EL (cell line): ENCODE data around the gene DNAJB8.
A peak's percentile ranks its signal among the peaks of the same experiment; 100 is the strongest.

Experiments
- DNase-seq: peaks from one replicate; pipeline ENCODE4 v3.0.0-alpha.2; 2016

DNAJB8 gene

DNA sequence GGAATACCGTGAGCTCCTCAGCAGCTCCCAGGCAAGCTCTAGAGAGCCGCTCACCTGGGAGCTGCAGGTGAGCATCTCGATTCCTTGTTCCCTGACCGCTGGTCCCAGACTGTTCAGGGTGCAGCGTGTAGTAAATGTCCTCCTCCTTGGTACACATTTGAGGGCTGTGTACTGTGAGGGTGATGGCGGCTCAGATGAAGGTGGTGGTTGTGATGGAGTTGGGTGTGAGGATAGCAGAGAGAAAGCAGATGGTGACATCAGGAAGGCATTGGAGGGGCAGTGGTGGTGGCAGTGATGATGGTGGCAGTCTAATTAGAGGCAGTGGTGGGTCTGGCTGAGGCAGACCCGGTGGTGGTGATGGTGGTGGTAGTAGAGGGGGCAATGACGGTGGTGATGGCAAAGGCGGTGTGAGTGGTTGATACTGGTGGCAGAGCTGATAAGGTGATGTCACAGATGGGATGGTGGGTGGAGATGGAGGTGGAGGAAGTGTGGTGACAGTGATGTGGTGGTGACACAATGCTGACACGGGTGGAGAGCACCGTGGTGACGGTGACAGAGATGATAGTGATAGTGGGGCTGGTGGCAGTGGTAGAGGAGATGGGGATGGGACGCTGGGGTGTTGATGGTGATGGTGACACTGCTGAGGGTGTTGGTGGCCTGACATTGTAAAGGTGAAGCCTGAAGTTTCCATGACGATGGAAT lies at the start of gene DNAJB8:
TSS of gene DNAJB8 (minus strand) at position 51 of the 702 bp plus-strand sequence. CDS start 3,645 bp downstream, outside the sequence.
- no peak for DNase-seq

DNA sequence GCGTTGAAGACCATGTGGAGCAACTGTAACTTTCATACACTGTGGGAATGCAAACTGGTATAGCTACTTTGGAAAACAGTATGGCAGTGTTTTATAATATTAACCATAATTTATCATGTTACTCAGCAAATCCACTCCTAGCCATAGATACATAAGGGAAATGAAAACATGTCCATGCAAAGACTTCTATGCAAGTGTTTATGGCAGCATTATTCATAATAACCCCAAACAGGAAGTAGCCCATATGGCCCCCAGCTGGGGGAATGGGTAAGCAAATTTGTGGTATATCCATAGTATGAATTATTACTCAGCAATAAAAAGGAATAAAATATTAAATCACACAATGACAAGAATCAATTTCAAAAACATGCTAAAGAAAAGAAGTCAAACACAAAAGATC lies 49.3 kb upstream of the DNAJB8 start:
- no peak for DNase-seq

DNA sequence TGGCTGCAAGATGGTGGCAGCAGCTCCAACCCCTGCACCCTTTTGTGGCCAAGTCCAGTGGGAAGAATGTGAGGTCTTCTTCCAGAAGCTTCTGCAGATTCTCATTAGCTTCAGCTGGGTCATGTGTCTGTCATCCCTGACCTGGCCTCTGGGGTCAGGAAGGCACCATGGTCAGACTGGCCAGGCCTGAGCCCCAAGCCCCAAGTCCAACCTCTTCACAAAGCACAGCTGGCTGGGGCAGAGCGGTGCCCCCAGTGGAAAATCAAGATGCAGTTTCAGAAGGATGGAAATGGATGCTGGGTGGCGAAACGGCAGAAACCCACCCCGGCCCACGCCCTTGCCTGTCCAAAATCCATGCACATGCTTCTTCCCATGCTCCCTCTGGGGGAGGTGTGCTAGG lies 42.2 kb upstream of the DNAJB8 start:
- no peak for DNase-seq

DNA sequence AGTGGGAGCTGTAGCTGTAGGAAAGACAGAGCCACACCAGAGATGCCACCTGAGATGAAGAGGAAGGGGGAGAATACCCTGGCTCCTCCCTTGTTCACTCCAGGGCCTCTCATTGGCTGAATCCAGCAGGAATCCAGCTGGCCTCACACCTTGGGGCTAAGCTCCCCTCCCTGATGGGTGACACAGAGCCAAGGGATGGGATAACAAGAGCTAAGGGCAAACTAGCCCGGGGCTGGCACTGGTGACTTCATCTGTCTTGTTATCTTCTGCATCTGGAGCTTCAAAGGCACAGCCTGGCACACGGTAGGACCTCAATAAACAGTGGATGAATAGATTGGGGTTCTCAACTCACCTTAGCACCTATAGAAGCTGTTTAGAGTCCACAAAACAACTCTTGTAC lies 40.1 kb upstream of the DNAJB8 start:
- no peak for DNase-seq

DNA sequence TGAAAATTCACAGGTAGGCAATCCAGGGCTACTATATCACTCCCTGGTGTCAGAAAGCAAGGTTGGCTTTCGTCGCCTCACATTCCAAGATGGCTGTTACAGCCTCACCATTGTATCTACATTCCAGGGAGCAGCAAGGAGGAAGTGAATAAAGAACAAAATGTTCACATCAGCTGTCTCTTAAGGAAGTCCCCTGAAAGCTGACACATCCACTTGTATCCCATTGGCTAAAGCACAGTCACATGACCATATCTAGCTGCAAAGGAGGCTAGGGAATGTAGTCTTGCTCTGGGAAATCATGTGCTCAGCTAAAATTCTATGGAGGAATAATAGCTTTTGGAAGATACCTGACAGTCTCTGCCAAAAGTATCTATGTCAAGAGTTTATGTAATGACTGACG lies 39.1 kb upstream of the DNAJB8 start:
- no peak for DNase-seq

DNA sequence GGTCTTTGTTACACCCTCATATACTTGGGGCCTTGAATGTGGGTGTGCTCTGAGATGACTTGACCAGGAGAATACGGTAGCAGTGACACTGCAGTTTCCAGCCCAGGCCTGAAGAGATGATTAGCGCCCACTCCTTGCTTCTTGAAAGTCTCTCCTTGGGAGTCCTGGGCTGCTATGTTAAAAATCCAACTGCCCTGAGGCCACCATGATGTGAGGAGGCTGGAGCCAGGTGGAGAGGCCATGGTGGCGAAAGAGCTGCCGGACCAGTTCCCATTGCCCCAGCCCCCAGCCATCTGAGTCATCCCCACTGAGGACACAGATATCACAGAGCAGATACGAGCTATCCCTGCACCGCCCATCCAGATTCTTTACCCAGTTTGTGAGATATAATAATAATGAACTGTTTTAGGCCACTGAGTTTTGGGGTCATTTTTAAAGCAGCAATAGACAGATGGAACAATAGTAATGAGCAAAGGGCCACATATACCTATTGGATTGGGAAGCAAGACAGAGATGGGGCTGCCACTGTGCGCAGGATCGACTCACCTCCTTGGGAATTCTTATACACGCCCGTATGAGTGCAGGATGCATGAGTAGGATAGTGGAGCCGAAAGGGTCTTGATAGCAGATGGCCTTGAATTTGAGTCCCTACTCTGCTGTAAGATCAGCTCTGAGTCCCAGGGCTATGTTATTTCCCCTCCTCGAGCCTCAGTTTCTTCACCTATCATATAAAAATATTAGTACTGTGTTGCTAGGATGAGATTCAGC lies 38.5 kb upstream of the DNAJB8 start:
- DNase-seq = no peak

DNA sequence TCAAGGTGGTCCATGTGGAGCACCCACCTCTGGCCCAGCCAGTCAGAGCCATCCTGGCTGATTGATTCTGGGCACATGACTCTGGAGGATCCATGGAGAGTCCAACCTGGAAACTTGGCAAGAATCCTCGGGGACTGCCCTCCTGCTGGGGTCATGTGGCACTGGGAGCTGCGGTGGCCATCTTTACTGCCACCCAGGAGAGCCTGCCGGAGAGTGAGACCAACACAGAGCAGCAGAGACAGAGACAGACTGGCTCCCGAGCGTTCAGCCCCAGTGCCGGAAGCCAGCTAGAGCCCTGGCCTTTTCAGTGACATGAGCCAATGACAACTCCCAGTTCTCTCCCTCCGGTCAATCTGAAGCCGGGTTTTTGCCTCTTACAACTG lies 37.8 kb upstream of the DNAJB8 start:
- DNase-seq = no peak

DNA sequence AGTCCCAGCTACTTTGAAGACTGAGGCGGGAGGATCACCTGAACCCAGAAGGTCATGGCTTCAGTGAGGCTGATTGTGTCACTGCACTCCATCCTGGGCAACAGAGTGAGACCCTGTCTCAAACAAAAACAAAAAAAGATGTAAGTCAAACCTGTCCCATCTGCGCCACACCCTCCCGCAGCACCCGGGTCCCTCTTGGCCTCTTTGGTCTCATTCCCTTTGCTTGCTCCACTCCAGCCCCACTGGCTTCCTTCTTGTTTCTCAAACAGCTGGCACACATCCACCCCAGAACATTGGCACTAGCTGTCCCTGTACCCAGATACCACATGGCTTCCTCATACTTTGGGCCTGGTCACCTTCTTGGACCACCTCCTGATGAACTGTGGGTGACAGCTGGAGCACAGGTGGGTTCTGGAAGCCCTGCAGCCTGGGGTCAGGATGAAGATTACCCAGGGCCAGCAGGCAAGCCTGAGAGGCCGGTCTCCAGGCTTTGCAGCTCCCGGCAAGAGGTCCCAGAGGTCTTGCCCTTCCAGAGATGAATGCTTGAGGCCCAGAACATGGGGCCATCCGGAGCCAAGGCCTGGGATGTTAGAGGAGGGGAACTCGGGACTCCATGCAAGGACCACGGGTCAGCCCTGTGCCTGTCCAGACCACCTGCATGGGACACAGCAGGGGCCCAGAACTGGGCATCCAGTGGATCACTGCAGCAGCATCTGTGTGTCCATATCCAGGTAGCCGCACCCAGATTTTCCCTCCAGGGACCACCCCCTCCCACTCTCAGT lies 37.3 kb upstream of the DNAJB8 start:
- no peak for DNase-seq

DNA sequence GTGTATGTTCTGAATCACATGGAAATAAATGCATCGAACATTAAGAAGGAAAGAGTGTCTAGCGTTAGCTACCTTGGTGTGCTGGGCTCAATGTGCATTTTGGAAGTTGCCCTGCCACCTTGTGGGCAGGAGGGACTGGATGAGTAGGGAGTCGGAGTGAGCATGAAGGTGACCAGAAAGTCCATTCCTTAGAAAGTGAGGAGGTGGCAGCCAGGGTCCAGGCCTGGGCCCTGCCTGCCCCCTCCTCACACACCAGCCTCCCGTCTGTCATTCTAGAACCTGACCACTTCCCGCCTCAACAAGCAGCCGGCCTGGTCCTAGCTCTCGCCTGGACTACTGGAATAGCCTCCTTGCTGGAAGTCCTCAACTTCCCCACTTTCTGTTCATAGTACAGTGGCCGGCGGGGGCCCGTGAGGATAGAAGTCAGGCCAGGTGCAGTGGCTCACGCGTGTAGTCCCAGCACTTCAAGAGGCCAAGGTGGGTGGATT lies 36.5 kb upstream of the DNAJB8 start:
- no peak for DNase-seq

DNA sequence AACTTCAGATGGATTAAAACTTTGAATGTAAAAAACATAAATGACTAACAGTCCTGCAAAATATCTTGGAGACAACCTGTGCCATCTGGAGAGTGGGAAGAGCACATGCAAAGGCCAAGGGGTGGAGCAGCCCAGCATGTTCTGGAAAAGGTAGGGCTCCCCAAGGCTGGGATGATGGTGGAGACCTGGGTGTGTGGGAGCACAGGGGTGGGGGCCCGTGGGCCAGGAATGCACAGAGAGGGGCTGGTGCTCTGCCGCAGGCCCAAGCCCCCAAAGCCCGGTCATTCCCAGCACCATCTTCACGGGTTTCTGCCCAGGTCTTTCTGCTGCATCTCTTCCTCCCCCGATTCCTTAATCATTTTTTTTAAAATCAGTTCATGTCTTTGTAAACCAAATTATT lies 36.0 kb upstream of the DNAJB8 start:
- no peak for DNase-seq

DNA sequence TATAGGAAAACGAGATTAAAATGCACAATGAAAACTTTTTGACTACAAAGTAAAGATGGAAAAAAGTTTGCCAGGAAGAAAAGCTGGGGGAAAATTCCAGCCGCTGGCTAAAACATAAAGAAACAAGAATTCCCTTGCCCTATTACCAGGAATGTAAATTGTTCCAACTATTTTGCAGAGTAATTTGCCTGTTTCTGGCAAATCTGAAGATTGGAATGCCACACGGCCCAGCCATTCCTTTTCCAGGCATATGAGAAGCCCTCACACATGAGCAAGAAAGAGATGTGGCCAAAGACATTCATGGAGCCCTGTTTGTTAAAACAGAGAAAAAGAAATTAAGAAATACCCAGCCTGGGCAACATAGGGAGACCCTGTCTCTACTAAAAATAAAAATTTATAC lies 34.7 kb upstream of the DNAJB8 start:
- no peak for DNase-seq

DNA sequence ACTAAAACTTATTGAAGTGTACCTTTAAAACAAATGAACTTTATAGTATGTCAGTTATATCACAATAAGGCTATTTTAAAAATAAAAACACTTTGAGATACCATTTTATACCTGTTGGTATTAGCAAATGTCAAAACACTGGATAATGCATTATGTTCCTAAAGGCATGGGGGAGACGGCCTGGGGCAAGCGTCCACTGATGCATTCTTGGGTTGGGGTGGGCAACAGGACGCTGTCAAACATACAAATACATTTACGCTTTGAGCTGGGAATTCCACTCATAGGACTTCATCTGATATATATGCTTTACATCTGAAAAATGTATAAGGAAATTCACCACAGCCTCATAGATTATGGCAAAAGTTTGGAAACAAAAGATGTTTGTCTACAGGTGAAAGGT lies 33.9 kb upstream of the DNAJB8 start:
- DNase-seq = no peak

DNA sequence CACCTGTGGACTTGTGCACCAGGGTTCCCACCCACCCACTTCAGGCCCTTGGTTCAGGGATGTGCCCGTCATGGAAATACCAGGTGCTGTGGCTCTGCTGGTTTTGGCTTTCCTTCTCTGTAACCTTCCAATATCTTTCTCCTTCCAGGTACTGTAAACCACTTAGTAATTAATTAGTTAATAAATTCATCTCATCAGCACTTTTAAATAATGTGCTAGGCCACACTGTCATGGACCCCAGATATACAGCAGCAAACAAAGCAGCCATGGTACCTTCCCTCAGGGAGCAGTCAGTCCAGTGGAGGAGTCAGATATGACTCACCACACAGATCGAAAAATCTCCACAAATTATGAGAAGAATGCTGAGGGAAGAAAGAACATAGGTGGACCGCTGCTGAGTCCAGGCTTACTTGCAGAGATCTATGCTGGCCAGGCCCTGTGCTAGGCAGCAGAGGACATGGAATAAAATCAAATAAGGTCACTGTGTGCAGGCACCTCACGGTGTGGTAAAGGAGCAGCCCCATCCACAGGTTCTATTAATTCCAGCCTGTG lies 33.1 kb upstream of the DNAJB8 start:
- peak; percentile 52 for DNase-seq

DNA sequence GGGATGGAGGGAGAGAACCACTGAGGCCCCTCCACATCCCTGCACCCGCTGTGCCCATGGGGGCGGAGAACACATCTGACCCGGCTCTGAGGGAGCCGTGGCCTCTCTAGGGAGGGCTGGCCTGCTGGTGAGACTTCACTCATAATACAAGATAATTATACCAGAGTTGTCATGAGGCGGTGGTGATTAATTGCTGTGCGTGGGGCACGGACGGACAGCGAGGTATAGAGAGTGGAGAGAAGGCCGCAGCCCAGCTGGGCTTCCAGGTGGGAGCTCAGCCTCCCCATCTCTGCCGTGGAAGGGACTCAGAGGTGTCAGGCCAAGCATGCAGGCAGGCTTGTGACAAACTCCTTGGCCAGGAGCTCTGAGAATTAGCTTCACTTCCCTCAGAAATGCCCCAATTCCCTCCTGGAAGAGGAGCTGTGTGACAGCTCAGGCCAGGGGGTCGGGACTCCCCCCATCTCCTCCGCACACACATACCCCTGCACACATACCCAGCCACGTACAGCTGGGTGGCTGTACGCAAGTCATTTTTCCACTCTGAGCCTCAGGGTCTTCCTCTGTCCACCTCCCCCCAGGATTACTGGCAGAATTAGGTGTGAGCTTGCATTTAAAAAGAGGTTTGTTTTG lies 32.3 kb upstream of the DNAJB8 start:
- no peak for DNase-seq

DNA sequence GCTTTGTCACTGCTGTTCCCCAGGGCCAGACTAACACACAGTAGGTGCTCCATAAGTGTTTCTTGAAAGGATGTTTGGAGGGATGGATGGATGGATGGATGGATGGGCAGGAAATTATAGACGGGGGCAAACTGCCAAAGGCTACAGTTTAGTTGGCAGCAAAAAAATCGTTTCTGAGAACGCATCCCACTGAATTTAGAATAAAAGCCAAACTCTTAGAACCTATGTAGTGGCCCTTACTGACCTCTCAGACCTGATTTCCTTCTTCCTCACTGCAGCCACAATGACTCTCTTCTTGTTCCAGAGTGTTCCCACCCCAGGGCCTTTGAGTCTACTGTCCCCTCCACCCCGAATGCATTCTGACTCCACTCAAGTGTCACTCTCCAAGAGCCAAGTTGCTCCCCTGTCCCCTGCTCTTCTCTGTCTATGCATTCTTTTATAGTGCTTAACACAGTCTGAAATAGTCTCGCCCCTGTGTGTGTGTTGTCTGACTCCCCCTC lies 31.5 kb upstream of the DNAJB8 start:
- DNase-seq = no peak

DNA sequence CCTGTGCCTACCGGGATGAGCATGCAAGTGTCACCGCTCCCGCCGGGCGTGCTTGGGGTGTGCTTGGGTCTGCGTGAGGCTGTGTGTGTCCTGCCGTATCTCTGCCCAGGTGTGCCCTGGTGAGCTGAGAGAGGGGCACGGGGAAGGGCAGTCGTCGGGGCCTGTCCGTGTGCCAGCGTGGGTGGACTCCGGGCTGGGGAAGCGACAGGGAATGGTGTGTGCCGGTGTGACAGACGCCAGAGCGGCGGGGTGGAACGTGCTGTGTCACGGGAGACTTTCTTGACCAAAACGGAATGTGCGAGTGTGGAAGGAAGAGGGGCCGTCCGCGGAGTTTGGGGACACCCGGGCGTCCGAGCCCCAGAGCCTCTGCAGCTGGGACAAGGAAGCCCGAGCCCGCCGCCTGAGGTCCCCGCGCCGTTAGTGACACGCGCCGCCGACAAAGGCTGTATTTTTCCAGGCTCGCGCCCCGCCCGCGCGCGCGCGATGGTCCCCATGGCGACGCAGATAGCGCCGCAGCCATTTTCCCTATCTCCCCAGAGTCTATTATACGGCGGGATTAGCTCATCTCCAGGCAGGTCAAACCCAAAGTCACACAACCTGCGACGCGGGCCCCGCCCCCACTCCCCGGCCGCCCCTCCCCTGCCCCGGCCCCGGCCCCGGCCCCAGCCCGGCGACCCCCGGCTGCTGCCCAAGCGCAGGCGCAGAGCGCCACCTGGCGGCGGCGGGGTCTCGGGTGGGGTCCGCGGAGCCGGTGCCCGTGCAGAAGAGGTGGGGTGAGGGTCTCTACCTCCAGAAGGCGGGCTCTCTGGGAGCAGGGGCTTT lies 30.8 kb upstream of the DNAJB8 start:
- peak; percentile 57 for DNase-seq

DNA sequence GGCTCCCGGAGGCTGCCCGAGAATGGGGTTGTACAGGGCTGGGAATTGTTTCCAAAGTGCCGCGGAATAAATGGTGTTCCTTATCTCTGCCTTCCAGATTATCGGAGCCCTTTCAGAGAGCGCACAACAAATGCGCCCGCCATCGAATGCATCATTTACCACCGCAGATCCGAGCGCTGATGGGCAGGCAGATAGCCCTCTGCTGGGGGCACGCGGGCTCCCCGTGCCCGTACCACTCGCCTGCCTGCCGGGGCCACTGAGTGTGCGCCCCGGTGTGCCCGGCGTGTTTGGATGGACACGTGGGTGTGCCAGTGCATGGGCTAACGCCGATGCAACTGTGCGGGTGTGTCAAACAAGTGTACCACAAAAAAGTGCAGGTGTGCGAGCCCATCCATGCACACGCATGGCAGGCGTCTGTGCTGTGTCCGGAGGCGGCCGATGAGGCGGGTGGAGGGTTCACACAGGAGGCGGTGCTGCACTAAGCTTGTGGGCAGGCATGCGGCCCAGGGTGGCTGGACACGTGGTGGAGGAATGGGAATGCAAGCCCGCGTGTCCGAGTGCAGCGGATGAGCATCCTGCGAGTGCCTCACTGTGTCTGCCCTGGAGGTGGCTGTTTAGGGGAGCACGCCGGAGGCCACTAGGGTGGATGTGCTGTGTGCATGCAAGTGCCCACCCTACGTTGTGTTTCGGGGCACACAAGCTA lies 30.1 kb upstream of the DNAJB8 start:
- no peak for DNase-seq

DNA sequence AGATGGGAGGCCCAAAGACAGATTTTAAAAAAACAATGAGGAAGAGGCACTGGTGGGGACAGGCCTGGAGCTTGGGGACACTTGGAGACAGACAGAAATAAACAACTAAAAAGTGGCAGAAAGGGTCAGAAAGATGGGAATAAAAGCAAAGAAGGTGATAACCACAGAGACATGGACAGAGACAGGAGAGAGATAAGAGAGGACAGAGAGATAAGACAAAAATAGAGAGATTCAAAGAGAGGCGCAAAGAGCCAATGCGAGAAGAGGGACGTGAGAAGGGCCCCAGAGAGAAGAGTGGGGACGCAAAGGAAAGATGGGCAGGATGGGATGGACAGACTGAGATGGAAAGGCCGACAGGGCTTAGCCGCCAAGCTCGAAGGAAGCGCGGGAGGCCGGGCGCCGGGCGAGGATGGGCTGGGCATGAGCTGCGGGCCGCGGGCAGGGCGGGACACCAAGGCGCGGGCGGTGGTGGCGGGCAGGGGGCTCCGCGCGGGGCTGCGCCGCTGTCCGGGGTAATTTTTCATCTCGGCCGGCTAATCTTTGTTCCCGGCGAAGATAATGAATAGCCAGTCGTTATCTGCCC lies 29.4 kb upstream of the DNAJB8 start:
- no peak for DNase-seq

DNA sequence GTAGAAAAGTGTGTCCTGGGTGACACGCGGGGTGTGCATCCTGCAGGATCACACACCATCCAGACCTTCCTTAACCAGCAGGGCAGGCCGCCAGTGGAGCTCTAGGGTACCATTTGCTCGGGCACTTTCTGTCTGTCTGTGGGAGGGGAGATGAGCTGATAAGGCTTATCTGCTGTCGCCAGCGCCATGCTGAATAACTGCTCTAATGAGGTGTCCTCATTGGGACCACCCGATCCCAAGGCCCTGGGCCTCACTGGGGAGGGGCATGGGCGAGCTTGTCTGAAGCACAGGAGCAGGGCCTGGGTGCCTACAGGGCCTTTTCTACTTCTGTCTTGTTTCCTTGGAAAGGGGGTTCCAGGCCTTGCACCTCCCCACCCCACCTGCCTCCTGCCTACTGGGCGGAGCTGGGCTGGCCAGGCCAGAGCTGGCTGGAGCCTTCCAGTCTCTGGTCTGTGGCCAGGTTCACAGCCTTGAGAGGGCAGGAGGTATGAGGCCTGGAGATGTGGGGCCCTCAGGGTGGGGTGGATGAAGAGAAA lies 28.8 kb upstream of the DNAJB8 start:
- no peak for DNase-seq

DNA sequence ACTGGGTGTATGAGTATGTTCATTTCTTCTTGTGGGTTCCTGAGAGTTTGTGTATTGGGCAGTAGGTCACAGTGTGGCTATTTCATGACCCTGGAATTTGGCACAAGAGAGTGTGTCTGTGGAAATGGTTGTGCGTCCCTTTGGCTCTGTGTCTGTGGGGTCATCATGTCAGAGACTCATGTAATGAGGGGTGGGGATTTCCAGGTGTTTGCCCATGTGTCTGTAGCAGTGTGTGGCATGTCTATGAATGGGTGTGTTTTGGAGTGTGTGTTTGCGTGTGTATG lies 27.6 kb upstream of the DNAJB8 start:
- DNase-seq = no peak
